Upper lobe of left lung (tissue), 6 donors: ENCODE data around the gene RAD21L1. TPM values are rescaled to one million over a fixed set of nuclear protein-coding genes. Genes with fewer than 3 reads are reported as not detected.

Experiments used
- ATAC-seq, 2 donors: fragments of 200-7000 bp; cut with Tn5 transposase; one replicate each; pipeline ENCODE4 v1.9.1; 2022; ENCODE audit warnings: mild to moderate bottlenecking in 2 of 2, moderate library complexity in 2 of 2; ENCODE audit not compliant: low FRiP score in 2 of 2
- DNase-seq, 2 donors: peaks; one replicate each; pipeline ENCODE4 v3.0.0-alpha.2; 2019 to 2020
- H3K27ac ChIP-seq, 4 donors: fragments of 200-600 bp; sonication (generic); one replicate each; pipeline ENCODE4 v1.5.1; 2016 to 2019
- H3K27me3 ChIP-seq, 4 donors: fragments of 200-600 bp; sonication (generic); one replicate each; pipeline ENCODE4 v1.5.1; 2017 to 2019
- H3K36me3 ChIP-seq, 4 donors: fragments of 200-600 bp; sonication (generic); one replicate each; pipeline ENCODE4 v1.5.1; 2016 to 2019
- H3K4me1 ChIP-seq, 4 donors: fragments of 200-600 bp; sonication (generic); one replicate each; pipeline ENCODE4 v1.5.1; 2018 to 2019
- H3K4me3 ChIP-seq, 4 donors: fragments of 200-600 bp; sonication (generic); one replicate each; pipeline ENCODE4 v1.5.1; 2017 to 2019; ENCODE audit warnings: mild to moderate bottlenecking in 2 of 4, moderate library complexity in 1 of 4
- H3K9me3 ChIP-seq, 4 donors: fragments of 200-600 bp; sonication (generic); one replicate each; pipeline ENCODE4 v1.5.1; 2018 to 2019
- CTCF ChIP-seq, 6 experiments: fragments of 450-650 bp in 4 of 6; fragments of 200-600 bp in 2 of 6; sonication (generic) in 2 of 6; IDR thresholded peaks; one replicate each; pipeline ENCODE4 v1.5.1; 2016 to 2019; ENCODE audit warnings: antibody characterized with exemption in 6 of 6
- EP300 ChIP-seq, 4 donors: sonication (generic); formaldehyde crosslinking; IDR thresholded peaks; one replicate each; pipeline ENCODE4 v1.5.1; 2017; ENCODE audit warnings: antibody characterized with exemption in 4 of 4, control low read depth in 2 of 4
- POLR2A ChIP-seq, 4 donors: fragments of 450-650 bp; IDR thresholded peaks; one replicate each; pipeline ENCODE4 v1.5.1; 2016 to 2017; ENCODE audit warnings: antibody characterized with exemption in 4 of 4, mild to moderate bottlenecking in 2 of 4
- POLR2AphosphoS5 ChIP-seq, 2 donors: sonication (generic); formaldehyde crosslinking; IDR thresholded peaks; one replicate each; pipeline ENCODE4 v1.5.1; 2017; ENCODE audit warnings: antibody characterized with exemption in 2 of 2
- WGBS, 2 donors: methylation state at CpG; one replicate each; pipeline ENCODE4 v1.1.5; 2017 to 2018; 5-methylcytosine and 5-hydroxymethylcytosine counted together
- total RNA-seq, 6 donors: library from RNA; depleted of rRNA in 4 of 6; stranded (reverse); fragments of >200 nt in 4 of 6; gene quantifications; one replicate each; pipeline versions ENCODE4 v1.1.0 to v1.2.1, GENCODE V29; 2016 to 2021
- donor health status: DM: no; HTN: no; CAD: no; lungs with moderate emphysema.
- donor health status: DM: no; HTN: yes; CAD: no; lungs with severe emphysema.

Gene RAD21L1
- total RNA-seq, 6 donors from 2014 or later: not detected

DNA sequence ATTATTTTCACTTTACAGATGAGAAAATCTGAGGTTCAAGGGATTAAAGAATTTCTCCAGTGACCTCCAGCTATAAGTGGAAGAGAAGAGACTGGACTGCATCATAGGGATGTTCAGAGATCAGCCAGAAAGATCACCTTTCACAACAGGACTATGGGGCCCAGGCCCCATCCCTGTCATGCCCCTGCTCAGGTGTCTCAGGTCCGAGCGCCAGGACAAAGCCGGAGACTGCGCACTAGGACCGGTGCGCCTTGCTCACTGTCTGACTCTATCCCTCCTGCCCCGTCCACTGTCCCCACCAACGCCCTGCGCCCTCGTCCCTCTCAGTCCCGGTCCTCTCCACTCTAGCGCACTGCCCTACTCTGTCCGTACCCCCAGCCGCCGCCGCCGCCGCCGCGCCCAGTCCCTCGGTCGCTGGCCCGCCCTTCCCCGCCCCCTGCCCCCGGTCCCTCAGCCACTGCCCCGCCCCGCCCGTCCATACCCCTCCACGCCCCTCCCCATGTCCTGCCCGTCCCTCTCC is 521 bp upstream of the RAD21L1 start:
- no peaks in the 10 kb centered on the region for H3K36me3 ChIP-seq
- WGBS, 2 donors: 3 to 4% methylated on average over 12 to 16 of the region's 30 CpGs
- DNase-seq (no peak), ATAC-seq (peak in 1 of 2 donors; percentile 69)
- peaks cover 0 to 15% (median 2%) of the 10 kb centered on the region in 4 donors for H3K27me3 ChIP-seq
- TF ChIP-seq POLR2AphosphoS5 (IDR thresholded peaks at IDR 0.05) (no peak), CTCF (IDR thresholded peaks at IDR 0.05) (no peak), EP300 (IDR thresholded peaks at IDR 0.05) (no peak), POLR2A (IDR thresholded peaks at IDR 0.05) (no peak)
- no peaks in the 10 kb centered on the region for H3K9me3 ChIP-seq
- peaks cover 7 to 22% (median 12%) of the 10 kb centered on the region in 4 donors for H3K4me1 ChIP-seq
- peak overlapping the region in 2 of 4 donors; percentile 69 to 71 for H3K27ac ChIP-seq
- peak overlapping the region; percentile 22 to 79 (median 73) for H3K4me3 ChIP-seq

- H3K4me3 ChIP-seq: no peak overlapping the region
- no peaks in the 10 kb centered on the region for H3K9me3 ChIP-seq
- H3K4me1 ChIP-seq: peaks cover 7 to 22% (median 12%) of the 10 kb centered on the region in 4 donors
- H3K27ac ChIP-seq: no peak overlapping the region
- ATAC-seq (no peak), DNase-seq (no peak)
- no peak for TF ChIP-seq POLR2AphosphoS5 (IDR thresholded peaks at IDR 0.05)
- TF ChIP-seq POLR2A (IDR thresholded peaks at IDR 0.05): no peak
- TF ChIP-seq CTCF (IDR thresholded peaks at IDR 0.05): no peak
- no peak for TF ChIP-seq EP300 (IDR thresholded peaks at IDR 0.05)
- H3K27me3 ChIP-seq: peaks cover 0 to 15% (median 2%) of the 10 kb centered on the region in 4 donors
- H3K36me3 ChIP-seq: no peaks in the 10 kb centered on the region
- 88 to 91% methylated on average over 3 of the region's 3 CpGs for WGBS, 2 donors
Observed at GRCh38 chr20:1229541-1229940, 3.7 kb downstream of the RAD21L1 start.

DNA sequence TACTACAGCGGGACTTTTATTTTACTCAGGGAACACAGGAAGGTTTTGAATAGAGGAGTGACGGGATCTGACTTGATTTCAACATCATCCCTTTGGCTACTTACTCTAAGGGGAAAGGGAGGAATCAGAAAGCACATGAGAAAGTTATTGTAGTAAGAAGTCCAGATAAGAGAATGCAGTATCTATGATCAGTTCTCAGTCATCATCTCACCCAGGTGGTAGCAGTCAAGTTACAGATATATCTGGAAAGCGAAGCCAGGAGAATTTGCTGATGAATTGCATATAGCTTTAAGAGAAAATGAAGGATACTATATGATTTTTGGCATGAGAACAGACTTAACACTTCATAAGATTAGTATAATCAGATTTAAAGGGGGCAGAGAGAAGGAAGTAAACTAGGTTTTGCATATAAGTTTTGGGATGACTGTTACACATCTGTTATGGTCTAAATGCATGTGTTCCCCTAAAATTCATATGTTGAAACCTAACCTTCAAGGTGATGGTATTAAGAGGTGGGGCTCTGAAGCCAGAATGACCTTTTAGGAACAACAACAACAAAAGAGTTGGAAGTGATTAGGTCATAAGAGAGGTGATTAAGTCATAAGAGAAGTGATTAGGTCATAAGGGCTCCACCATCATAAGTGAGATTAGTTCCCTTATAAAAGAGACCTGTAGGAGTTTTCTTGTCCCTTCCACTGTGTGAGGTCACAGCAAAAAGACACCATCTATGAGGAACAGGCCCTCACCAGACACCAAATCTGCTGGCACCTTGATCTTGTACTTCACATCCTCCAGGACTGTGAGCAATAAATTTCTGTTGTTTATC is 6.7 kb downstream of the RAD21L1 start:
- WGBS, 2 donors: 78 to 86% methylated on average over 3 of the region's 3 CpGs
- Histone ChIP-seq H3K4me3 (no peak overlapping the region), H3K4me1 (no peaks in the 10 kb centered on the region), H3K27me3 (peaks cover 0 to 1% (median 0%) of the 10 kb centered on the region in 4 donors), H3K36me3 (no peaks in the 10 kb centered on the region), H3K9me3 (no peaks in the 10 kb centered on the region), H3K27ac (no peak overlapping the region)
- ATAC-seq (no peak), DNase-seq (no peak)
- TF ChIP-seq POLR2AphosphoS5 (IDR thresholded peaks at IDR 0.05) (no peak), POLR2A (IDR thresholded peaks at IDR 0.05) (no peak), EP300 (IDR thresholded peaks at IDR 0.05) (no peak), CTCF (IDR thresholded peaks at IDR 0.05) (no peak)

- no peaks in the 10 kb centered on the region for H3K9me3 ChIP-seq
- no peaks in the 10 kb centered on the region for H3K27me3 ChIP-seq
- DNase-seq (no peak), ATAC-seq (no peak)
- no peaks in the 10 kb centered on the region for H3K36me3 ChIP-seq
- H3K27ac ChIP-seq: no peak overlapping the region
- TF ChIP-seq POLR2A (IDR thresholded peaks at IDR 0.05) (no peak), POLR2AphosphoS5 (IDR thresholded peaks at IDR 0.05) (no peak), CTCF (IDR thresholded peaks at IDR 0.05) (no peak), EP300 (IDR thresholded peaks at IDR 0.05) (no peak)
- WGBS, 2 donors: 90 to 91% methylated on average over 5 of the region's 5 CpGs
- no peaks in the 10 kb centered on the region for H3K4me1 ChIP-seq
- H3K4me3 ChIP-seq: no peak overlapping the region
Observed at GRCh38 chr20:1240549-1240948, 14.7 kb downstream of the RAD21L1 start.
